Stimulated activated memory B cell treated with anti-CD40 and anti-IgM and Interleukin-4, amounts not matched to agents 10 μg/mL and 1 μg/mL and 100 μg/mL, for 72 hours (primary cell): ENCODE results near the gene SEMA5A.

Experiments used
- ATAC-seq: fragments of 150-1000 bp; cut with Tn5 transposase; 2 replicates; pipeline ENCODE4 v1.10.0; 2021
- H3K27ac Mint-ChIP-seq: one replicate; pipeline ENCODE4 v1.8.0; 2022; ENCODE audit warnings: mild to moderate bottlenecking, mixed read lengths
- H3K27me3 Mint-ChIP-seq: one replicate; pipeline ENCODE4 v1.8.0; 2022; ENCODE audit warnings: mixed read lengths
- H3K36me3 Mint-ChIP-seq: one replicate; pipeline ENCODE4 v1.8.0; 2022; ENCODE audit warnings: mixed read lengths
- H3K4me1 Mint-ChIP-seq: one replicate; pipeline ENCODE4 v1.8.0; 2022; ENCODE audit warnings: mixed read lengths
- H3K4me3 Mint-ChIP-seq: one replicate; pipeline ENCODE4 v1.8.0; 2022; ENCODE audit warnings: mild to moderate bottlenecking, moderate library complexity, mixed read lengths
- H3K9me3 Mint-ChIP-seq: one replicate; pipeline ENCODE4 v1.8.0; 2022; ENCODE audit warnings: mixed read lengths

SEMA5A gene

DNA sequence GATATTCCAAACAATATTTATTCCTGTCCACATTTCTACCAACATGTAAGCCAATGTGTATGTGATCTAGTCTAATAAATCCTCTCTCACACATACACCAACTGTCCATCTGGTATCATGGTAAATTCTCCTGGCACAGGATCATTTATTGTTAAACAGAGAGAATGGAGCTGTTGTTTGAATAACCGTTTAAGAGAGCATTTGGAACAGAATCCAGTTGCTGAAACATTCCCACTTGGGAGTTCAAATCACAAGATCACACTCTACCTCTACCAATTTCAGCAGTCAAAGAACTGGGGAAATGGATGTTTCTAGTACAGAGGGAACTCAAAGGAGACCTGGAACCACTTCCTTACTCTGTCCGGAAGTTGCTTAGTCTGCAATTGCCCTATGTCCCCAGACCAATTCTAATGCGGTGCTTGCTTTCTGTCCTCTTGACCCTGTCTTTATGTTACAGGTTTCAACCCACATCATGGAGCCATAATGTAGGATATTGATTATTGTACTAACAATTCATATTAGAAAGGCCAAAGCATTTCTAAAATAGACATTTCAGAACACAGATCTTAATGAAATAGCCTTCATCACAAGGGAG is 488.4 kb downstream of the SEMA5A start:
- Mint-ChIP-seq H3K4me1 (no peaks in the 10 kb centered on the region), H3K4me3 (no peak overlapping the region), H3K36me3 (no peaks in the 10 kb centered on the region), H3K27ac (no peak overlapping the region), H3K9me3 (peaks cover 2% of the 10 kb centered on the region), H3K27me3 (no peaks in the 10 kb centered on the region)
- no peak for ATAC-seq

DNA sequence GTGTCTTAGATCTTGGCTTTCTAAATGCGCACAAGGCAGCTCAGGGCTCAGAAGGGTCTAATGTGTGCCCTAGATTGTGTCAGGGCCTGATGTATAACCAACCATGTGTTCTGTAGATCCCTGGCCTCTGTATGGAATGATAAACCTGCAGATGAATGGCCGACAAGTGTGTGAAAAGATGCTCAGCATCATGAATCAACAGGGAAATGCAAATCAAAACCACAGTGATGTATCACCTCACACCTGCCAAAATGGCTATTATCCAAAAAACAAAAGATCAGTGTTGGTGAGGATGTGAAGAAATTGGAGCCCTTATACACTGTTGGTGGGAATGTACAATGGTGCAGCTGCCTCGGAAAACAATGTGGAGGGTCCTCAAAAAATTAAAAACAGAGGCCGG is 489.8 kb downstream of the SEMA5A start:
- no peak for ATAC-seq
- no peak overlapping the region for H3K4me3 Mint-ChIP-seq
- H3K9me3 Mint-ChIP-seq: no peaks in the 10 kb centered on the region
- H3K36me3 Mint-ChIP-seq: no peaks in the 10 kb centered on the region
- no peaks in the 10 kb centered on the region for H3K27me3 Mint-ChIP-seq
- H3K4me1 Mint-ChIP-seq: no peaks in the 10 kb centered on the region
- no peak overlapping the region for H3K27ac Mint-ChIP-seq

DNA sequence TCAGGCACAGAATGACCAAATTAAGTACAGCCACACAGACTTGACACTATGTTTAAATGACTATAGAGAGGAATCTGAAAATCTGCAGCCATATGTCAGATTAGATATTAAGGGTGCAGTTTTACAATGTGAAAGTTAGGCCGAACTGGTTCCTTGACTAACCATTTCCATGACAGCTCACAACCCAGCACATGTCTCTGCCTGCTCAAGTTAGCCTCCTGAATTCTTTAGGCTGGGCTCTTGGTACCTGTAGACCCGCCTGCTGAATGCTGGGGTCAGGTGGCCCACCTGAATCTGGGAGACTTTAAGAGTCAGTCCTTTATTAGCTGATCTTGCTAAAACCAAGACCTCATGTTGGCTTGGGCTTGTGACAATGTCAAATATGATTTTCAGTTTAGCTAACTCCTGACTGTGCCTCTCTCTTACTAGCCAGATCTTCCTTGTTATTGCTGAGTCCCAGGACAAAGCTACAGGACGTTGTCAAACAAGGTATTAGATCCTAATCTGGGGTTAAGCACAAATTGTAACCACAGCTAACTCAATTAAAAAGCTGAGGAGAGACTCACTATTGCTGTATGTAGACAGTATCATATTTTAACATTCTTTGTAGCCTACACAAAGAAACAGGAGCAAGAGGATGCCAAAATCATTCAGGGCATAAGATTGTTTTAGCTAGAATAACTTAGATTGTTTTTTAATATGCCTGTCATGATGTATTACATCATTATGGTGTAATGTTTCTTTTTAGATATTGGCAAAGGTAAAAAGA is 490.9 kb downstream of the SEMA5A start:
- Mint-ChIP-seq H3K27ac (no peak overlapping the region), H3K36me3 (no peaks in the 10 kb centered on the region), H3K4me1 (no peaks in the 10 kb centered on the region), H3K9me3 (no peaks in the 10 kb centered on the region), H3K4me3 (no peak overlapping the region), H3K27me3 (no peaks in the 10 kb centered on the region)
- ATAC-seq: no peak

DNA sequence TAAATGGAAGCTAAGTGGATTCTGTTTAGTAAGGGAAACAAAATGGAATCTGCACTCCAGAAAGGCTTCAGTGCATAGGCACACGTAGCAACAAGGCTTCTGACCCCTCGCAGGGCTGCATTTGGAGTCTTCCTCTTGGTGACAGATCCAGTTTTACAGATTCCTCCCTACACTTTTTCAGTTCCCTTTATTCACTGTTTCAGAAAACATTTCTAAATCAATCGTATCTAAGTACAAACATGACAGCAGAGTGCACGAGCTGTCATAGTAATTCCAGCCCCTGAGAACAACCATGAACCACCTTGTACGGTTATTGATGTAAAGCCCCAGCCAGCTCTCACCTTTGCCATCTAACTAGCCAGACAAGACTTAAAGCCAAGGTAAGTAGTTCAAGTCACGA is 491.6 kb downstream of the SEMA5A start:
- Mint-ChIP-seq H3K27me3 (no peaks in the 10 kb centered on the region), H3K4me3 (no peak overlapping the region), H3K27ac (no peak overlapping the region), H3K36me3 (no peaks in the 10 kb centered on the region), H3K4me1 (no peaks in the 10 kb centered on the region), H3K9me3 (no peaks in the 10 kb centered on the region)
- no peak for ATAC-seq

DNA sequence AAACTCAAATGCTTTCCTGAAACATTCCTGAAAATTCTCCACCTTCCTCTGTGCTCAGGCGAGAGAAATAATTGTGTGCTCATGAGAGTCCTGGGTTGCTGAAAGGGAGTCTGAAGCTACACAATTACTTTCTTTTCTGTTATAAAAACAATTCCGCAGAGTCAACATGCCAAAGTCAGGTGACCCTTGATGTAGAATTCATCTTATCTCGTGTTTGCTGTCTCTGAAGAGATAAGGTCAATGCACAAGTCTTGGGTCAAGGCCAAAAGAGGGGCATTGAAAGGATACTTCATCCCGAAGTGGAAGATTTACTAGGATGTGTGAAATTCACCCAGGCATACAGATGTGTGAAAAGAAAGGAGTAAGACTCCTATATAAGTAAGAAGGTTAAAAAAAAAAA is 493.5 kb downstream of the SEMA5A start:
- Mint-ChIP-seq H3K4me1 (no peaks in the 10 kb centered on the region), H3K27ac (no peak overlapping the region), H3K27me3 (no peaks in the 10 kb centered on the region), H3K36me3 (no peaks in the 10 kb centered on the region), H3K9me3 (no peaks in the 10 kb centered on the region), H3K4me3 (no peak overlapping the region)
- no peak for ATAC-seq

- no peak overlapping the region for H3K27ac Mint-ChIP-seq
- no peaks in the 10 kb centered on the region for H3K27me3 Mint-ChIP-seq
- H3K4me3 Mint-ChIP-seq: no peak overlapping the region
- no peaks in the 10 kb centered on the region for H3K9me3 Mint-ChIP-seq
- no peak for ATAC-seq
- no peaks in the 10 kb centered on the region for H3K36me3 Mint-ChIP-seq
- no peaks in the 10 kb centered on the region for H3K4me1 Mint-ChIP-seq
These were observed 494.1 kb downstream of the SEMA5A start for GRCh38 chr5:9051779-9052178.

GRCh38 chr5:9047932-9048331 is 497.9 kb downstream of the SEMA5A start:
- Mint-ChIP-seq H3K4me3 (no peak overlapping the region), H3K27me3 (no peaks in the 10 kb centered on the region), H3K4me1 (no peaks in the 10 kb centered on the region), H3K27ac (no peak overlapping the region), H3K9me3 (no peaks in the 10 kb centered on the region), H3K36me3 (no peaks in the 10 kb centered on the region)
- ATAC-seq: no peak

GRCh38 chr5:9046756-9047481 is 499.0 kb downstream of the SEMA5A start:
- H3K4me3 Mint-ChIP-seq: no peak overlapping the region
- ATAC-seq: no peak
- no peaks in the 10 kb centered on the region for H3K27me3 Mint-ChIP-seq
- no peaks in the 10 kb centered on the region for H3K36me3 Mint-ChIP-seq
- no peaks in the 10 kb centered on the region for H3K9me3 Mint-ChIP-seq
- H3K4me1 Mint-ChIP-seq: no peaks in the 10 kb centered on the region
- H3K27ac Mint-ChIP-seq: no peak overlapping the region

DNA sequence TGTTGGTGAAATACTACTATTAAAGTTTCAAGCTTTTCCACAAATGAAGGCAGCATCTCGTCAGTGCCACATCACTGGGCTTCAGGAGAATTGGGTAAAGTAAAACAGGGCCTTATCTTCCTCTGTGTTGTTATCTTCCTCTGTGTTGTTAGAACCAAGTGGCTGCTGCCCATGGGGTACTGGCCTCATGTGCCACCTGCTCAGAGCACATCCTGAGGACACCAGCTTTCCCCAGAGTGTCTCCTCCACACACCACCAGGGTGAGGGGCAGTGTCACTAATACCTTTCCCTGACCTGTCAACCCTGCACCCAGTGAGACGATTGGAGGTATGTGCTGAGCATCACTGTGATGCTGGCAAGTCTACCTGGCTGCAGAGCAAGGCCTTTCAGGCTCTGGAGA is 499.9 kb downstream of the SEMA5A start:
- Mint-ChIP-seq H3K27ac (no peak overlapping the region), H3K27me3 (no peaks in the 10 kb centered on the region), H3K9me3 (no peaks in the 10 kb centered on the region), H3K4me1 (no peaks in the 10 kb centered on the region), H3K36me3 (no peaks in the 10 kb centered on the region), H3K4me3 (no peak overlapping the region)
- peak; percentile 50 for ATAC-seq

- peaks cover 8% of the 10 kb centered on the region for H3K9me3 Mint-ChIP-seq
- no peak overlapping the region for H3K27ac Mint-ChIP-seq
- H3K27me3 Mint-ChIP-seq: no peaks in the 10 kb centered on the region
These were observed 503.6 kb downstream of the SEMA5A start for GRCh38 chr5:9042241-9042640.

GRCh38 chr5:9040475-9040874 is 505.4 kb downstream of the SEMA5A start:
- no peak overlapping the region for H3K4me3 Mint-ChIP-seq
- peaks cover 8% of the 10 kb centered on the region for H3K9me3 Mint-ChIP-seq
- ATAC-seq: no peak
- H3K4me1 Mint-ChIP-seq: no peaks in the 10 kb centered on the region
- H3K27me3 Mint-ChIP-seq: no peaks in the 10 kb centered on the region
- H3K36me3 Mint-ChIP-seq: no peaks in the 10 kb centered on the region
- no peak overlapping the region for H3K27ac Mint-ChIP-seq

More at GRCh38 chr5:9042241-9042640, 503.6 kb downstream of the SEMA5A start:
- Mint-ChIP-seq H3K4me1 (no peaks in the 10 kb centered on the region), H3K36me3 (no peaks in the 10 kb centered on the region), H3K4me3 (no peak overlapping the region)
- ATAC-seq: no peak

GRCh38 chr5:9037048-9037447 is 508.8 kb downstream of the SEMA5A start:
- no peaks in the 10 kb centered on the region for H3K27me3 Mint-ChIP-seq
- no peaks in the 10 kb centered on the region for H3K36me3 Mint-ChIP-seq
- no peaks in the 10 kb centered on the region for H3K4me1 Mint-ChIP-seq
- H3K9me3 Mint-ChIP-seq: peaks cover 8% of the 10 kb centered on the region
- H3K27ac Mint-ChIP-seq: no peak overlapping the region
- no peak overlapping the region for H3K4me3 Mint-ChIP-seq
- ATAC-seq: no peak

DNA sequence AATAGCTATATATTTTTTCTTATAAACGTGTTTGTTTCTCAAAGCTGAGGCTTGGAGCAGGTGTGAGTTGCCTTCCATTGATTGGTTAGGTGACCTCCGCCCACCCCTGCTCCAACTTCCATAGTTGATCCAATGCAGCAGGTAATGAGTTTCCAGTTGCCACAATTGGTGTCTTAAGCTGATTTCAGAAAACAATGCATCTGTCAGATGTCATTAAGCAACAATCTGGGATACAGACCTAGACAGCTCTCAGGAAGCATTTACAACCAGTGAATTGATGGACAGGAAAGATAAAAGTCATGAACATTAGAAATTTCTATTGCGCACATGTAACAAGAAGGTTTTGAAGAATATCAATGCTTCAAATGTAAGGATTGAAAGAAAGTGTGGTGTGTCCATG is 510.5 kb downstream of the SEMA5A start:
- H3K9me3 Mint-ChIP-seq: peaks cover 8% of the 10 kb centered on the region
- no peaks in the 10 kb centered on the region for H3K4me1 Mint-ChIP-seq
- no peak overlapping the region for H3K27ac Mint-ChIP-seq
- H3K27me3 Mint-ChIP-seq: no peaks in the 10 kb centered on the region
- H3K4me3 Mint-ChIP-seq: no peak overlapping the region
- no peak for ATAC-seq
- no peaks in the 10 kb centered on the region for H3K36me3 Mint-ChIP-seq

DNA sequence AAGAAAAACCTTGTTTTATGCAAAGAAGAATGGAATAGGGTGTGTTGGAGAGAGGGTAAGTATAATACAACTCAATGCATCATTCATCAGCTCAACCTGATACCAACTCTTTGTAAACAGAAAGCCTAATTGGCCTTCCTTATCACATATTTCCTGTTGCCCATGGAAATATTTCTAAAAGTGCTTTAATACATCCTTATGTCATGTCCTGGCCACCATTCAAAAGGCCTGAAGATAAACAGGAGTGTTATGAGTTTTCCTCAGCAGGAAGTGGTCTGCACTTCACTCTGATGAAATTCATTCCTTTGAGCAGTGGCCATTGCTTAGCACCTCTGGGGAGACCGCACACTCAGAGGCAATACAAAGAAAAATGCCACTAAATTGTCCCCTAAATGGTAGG is 511.2 kb downstream of the SEMA5A start:
- no peaks in the 10 kb centered on the region for H3K4me1 Mint-ChIP-seq
- H3K27ac Mint-ChIP-seq: no peak overlapping the region
- no peak overlapping the region for H3K4me3 Mint-ChIP-seq
- no peak for ATAC-seq
- H3K36me3 Mint-ChIP-seq: no peaks in the 10 kb centered on the region
- H3K27me3 Mint-ChIP-seq: no peaks in the 10 kb centered on the region
- peaks cover 4% of the 10 kb centered on the region for H3K9me3 Mint-ChIP-seq

- no peaks in the 10 kb centered on the region for H3K4me1 Mint-ChIP-seq
- ATAC-seq: no peak
- no peak overlapping the region for H3K27ac Mint-ChIP-seq
- H3K36me3 Mint-ChIP-seq: no peaks in the 10 kb centered on the region
- H3K27me3 Mint-ChIP-seq: no peaks in the 10 kb centered on the region
- H3K4me3 Mint-ChIP-seq: no peak overlapping the region
- H3K9me3 Mint-ChIP-seq: no peaks in the 10 kb centered on the region
These were observed 512.4 kb downstream of the SEMA5A start for GRCh38 chr5:9033524-9033923.

DNA sequence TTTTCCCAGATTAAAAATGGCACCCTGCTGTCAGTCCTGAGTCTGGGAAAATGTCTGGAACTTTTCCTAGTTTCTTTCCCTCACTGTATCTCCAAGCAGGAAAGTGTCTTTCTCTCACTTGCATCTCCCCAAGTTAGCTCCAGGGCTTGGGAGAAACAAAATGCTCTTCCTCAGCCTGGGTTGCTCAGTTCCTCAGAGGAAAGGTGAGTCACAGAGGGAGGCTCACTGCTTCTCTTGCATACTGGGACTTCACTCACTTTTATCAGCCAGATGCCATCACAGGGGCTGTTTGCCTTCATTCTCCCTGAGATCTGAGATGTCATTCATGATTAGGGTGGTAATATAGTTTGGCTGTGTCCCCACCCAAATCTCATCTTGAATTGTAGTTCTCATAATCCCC is 519.9 kb downstream of the SEMA5A start:
- H3K4me1 Mint-ChIP-seq: no peaks in the 10 kb centered on the region
- peaks cover 25% of the 10 kb centered on the region for H3K9me3 Mint-ChIP-seq
- H3K36me3 Mint-ChIP-seq: peaks cover 5% of the 10 kb centered on the region
- no peaks in the 10 kb centered on the region for H3K27me3 Mint-ChIP-seq
- H3K27ac Mint-ChIP-seq: no peak overlapping the region
- ATAC-seq: no peak
- no peak overlapping the region for H3K4me3 Mint-ChIP-seq
